MM.1S (cell line): ENCODE measurements around the gene NKIRAS2.

Experiments used
- DNase-seq: peaks from one replicate; pipeline ENCODE4 v3.0.0-alpha.2; 2015
- H2AFZ ChIP-seq: fragments of 300-600 bp; sonication (generic); 2 replicates; pipeline ENCODE4 v1.6.0; 2016; ENCODE audit warnings: antibody characterized with exemption, low read length
- H3F3A ChIP-seq: fragments of 300-600 bp; sonication (generic); 2 replicates; pipeline ENCODE4 v1.6.1; 2016; ENCODE audit warnings: mild to moderate bottlenecking, antibody characterized with exemption, low read length, moderate library complexity, mixed read lengths; ENCODE audit not compliant: insufficient read depth
- H3K27ac ChIP-seq: fragments of 300-600 bp; sonication (generic); 2 replicates; pipeline ENCODE4 v1.5.1; 2016; ENCODE audit warnings: mild to moderate bottlenecking, low read length
- H3K27me3 ChIP-seq: fragments of 300-600 bp; sonication (generic); replicated peaks from 2 replicates; pipeline ENCODE4 v1.6.0; 2016; ENCODE audit warnings: low read length; ENCODE audit not compliant: insufficient read depth
- H3K36me3 ChIP-seq: fragments of 300-600 bp; sonication (generic); replicated peaks from 2 replicates; pipeline ENCODE4 v1.6.1; 2016; ENCODE audit warnings: mild to moderate bottlenecking, low read length, mixed read lengths; ENCODE audit not compliant: insufficient read depth
- H3K4me1 ChIP-seq: fragments of 300-600 bp; sonication (generic); 2 replicates; pipeline ENCODE4 v1.6.1; 2016; ENCODE audit warnings: low read length, mixed read lengths
- H3K4me2 ChIP-seq: fragments of 300-600 bp; sonication (generic); 2 replicates; pipeline ENCODE4 v1.6.0; 2016; ENCODE audit warnings: low read depth, low read length
- H3K4me3 ChIP-seq: fragments of 300-600 bp; sonication (generic); 2 replicates; pipeline ENCODE4 v1.5.1; 2016; ENCODE audit warnings: low read length, mixed read lengths
- H3K79me2 ChIP-seq: fragments of 300-600 bp; sonication (generic); 2 replicates; pipeline ENCODE4 v1.6.1; 2016; ENCODE audit warnings: mixed run types, low read length, mixed read lengths
- H3K9ac ChIP-seq: fragments of 300-600 bp; sonication (generic); 2 replicates; pipeline ENCODE4 v1.6.1; 2016; ENCODE audit warnings: low read length, mixed read lengths
- H3K9me2 ChIP-seq: fragments of 300-600 bp; sonication (generic); replicated peaks from 2 replicates; pipeline ENCODE4 v1.6.1; 2016; ENCODE audit warnings: mild to moderate bottlenecking, low read length, mixed read lengths; ENCODE audit not compliant: insufficient read depth
- H3K9me3 ChIP-seq: fragments of 300-600 bp; sonication (generic); replicated peaks from 2 replicates; pipeline ENCODE4 v1.6.1; 2016; ENCODE audit warnings: mild to moderate bottlenecking, low read length, mixed read lengths; ENCODE audit not compliant: insufficient read depth
- H4K20me1 ChIP-seq: fragments of 300-600 bp; sonication (generic); 2 replicates; pipeline ENCODE4 v1.6.1; 2016; ENCODE audit warnings: mild to moderate bottlenecking, low read length, moderate library complexity, mixed read lengths; ENCODE audit not compliant: insufficient read depth
- CTCF ChIP-seq: fragments of 300-600 bp; sonication (generic); IDR thresholded peaks from 2 replicates; pipeline ENCODE4 v1.5.1; 2016; ENCODE audit warnings: antibody characterized with exemption, low read length, mixed read lengths
- EZH2 ChIP-seq: fragments of 300-600 bp; sonication (generic); optimal IDR thresholded peaks from 2 replicates; pipeline ENCODE3; 2017; ENCODE audit warnings: low read depth, mild to moderate bottlenecking, antibody characterized with exemption, low read length, mixed read lengths
- EZH2phosphoT487 ChIP-seq: fragments of 300-600 bp; sonication (generic); IDR thresholded peaks from 2 replicates; pipeline ENCODE4 v1.6.1; 2018; ENCODE audit warnings: antibody characterized with exemption, low read length

The NKIRAS2 gene

GRCh38 chr17:42031584-42031983, 11.7 kb downstream of the NKIRAS2 start:
- H4K20me1 ChIP-seq, result no peaks in the 10 kb centered on the region
- TF ChIP-seq CTCF, result no peak
- TF ChIP-seq EZH2, result no peak
- no peak for TF ChIP-seq EZH2phosphoT487
- H3K79me2 ChIP-seq, result no peaks in the 10 kb centered on the region
- no peak for DNase-seq
- no peak overlapping the region for H2AFZ ChIP-seq
- no peak overlapping the region for H3K27ac ChIP-seq
- H3K4me2 ChIP-seq, result no peak overlapping the region
- H3K36me3 ChIP-seq, result no peaks in the 10 kb centered on the region
- no peaks in the 10 kb centered on the region for H3K9me2 ChIP-seq
- no peak overlapping the region for H3K9ac ChIP-seq
- H3K4me1 ChIP-seq, result peaks cover 6% of the 10 kb centered on the region; the same call in 1 of the 2 replicates
- H3K4me3 ChIP-seq, result no peak overlapping the region
- no peaks in the 10 kb centered on the region for H3F3A ChIP-seq
- H3K27me3 ChIP-seq, result no peaks in the 10 kb centered on the region
- H3K9me3 ChIP-seq, result no peaks in the 10 kb centered on the region

GRCh38 chr17:42034059-42034458, 14.2 kb downstream of the NKIRAS2 start:
- peak; percentile 35 for DNase-seq

DNA sequence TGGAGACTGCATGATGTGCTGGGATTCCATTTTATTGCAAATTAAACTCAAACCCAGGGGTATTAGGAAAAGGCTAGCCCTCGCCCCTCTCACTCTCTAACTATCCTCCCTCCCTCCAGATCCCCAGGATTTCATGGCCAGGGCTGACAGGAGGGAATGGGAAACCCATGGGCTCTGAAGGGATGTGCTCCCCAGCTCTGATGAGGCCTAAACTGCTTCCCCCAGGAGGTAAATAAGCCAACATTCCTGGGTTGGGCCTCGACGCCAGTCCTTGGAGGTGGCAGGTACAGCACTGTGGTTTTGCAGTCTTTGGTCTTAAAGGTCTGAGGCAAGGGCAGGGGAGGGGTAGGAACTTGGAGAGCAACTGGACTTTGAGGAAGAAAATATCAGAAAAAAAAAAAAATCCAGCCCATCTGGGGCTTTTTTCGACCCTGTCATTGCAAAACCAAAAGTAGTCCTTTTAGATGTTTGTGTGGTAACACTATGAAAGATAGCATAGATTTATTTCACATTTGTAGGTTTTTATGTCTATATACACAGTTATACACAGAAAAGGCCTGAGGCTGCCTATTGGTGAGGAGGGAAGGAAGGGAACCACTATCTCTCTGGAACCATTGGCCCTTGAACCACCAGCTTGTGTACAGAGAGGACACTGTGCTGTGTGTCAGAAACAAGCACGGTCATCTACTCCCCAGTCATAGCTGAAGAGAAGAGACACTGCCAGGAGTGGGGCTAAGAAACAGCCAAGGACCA, 18.5 kb downstream of the NKIRAS2 start:
- H3K27ac ChIP-seq, result no peak overlapping the region
- H3K4me1 ChIP-seq, result peaks cover 6% of the 10 kb centered on the region; the same call in 1 of the 2 replicates
- no peak overlapping the region for H3K9ac ChIP-seq
- no peaks in the 10 kb centered on the region for H3K9me2 ChIP-seq
- no peak overlapping the region for H3K4me3 ChIP-seq
- H3K9me3 ChIP-seq, result no peaks in the 10 kb centered on the region
- no peaks in the 10 kb centered on the region for H3K36me3 ChIP-seq
- no peaks in the 10 kb centered on the region for H3K79me2 ChIP-seq
- no peak for TF ChIP-seq EZH2
- no peak for TF ChIP-seq CTCF
- TF ChIP-seq EZH2phosphoT487, result no peak
- no peaks in the 10 kb centered on the region for H3K27me3 ChIP-seq
- DNase-seq, result no peak
- no peak overlapping the region for H3K4me2 ChIP-seq
- no peaks in the 10 kb centered on the region for H3F3A ChIP-seq
- H4K20me1 ChIP-seq, result no peaks in the 10 kb centered on the region
- no peak overlapping the region for H2AFZ ChIP-seq

More at GRCh38 chr17:42034059-42034458, 14.2 kb downstream of the NKIRAS2 start:
- Histone ChIP-seq H3K9ac (no peak overlapping the region), H3K27ac (no peak overlapping the region), H3K79me2 (no peaks in the 10 kb centered on the region), H3K4me1 (peaks cover 6% of the 10 kb centered on the region; the same call in 1 of the 2 replicates), H3K36me3 (no peaks in the 10 kb centered on the region), H3K4me2 (no peak overlapping the region), H3K4me3 (no peak overlapping the region), H3K9me3 (no peaks in the 10 kb centered on the region), H3K27me3 (no peaks in the 10 kb centered on the region), H3F3A (no peaks in the 10 kb centered on the region), H4K20me1 (no peaks in the 10 kb centered on the region), H3K9me2 (no peaks in the 10 kb centered on the region), H2AFZ (no peak overlapping the region)
- TF ChIP-seq EZH2phosphoT487, result no peak
- TF ChIP-seq EZH2, result no peak
- no peak for TF ChIP-seq CTCF
